Cardiac fibroblast (primary cell): ENCODE results near the gene PEX11G.

ENCODE experiments used
- DNase-seq, 2 donors: peaks; one replicate each; pipeline versions ENCODE4 v3.0.0 to v3.0.0-alpha.2; 2010; ENCODE audit warnings: low read depth in 2 of 2
- H3K4me3 ChIP-seq, 2 donors: replicated peaks in 1 of 2; 1 replicate in 1 of 2; 2 replicates in 1 of 2; pipeline ENCODE4 v1.5.1; 2011; ENCODE audit warnings: low read depth in 2 of 2, low read length in 2 of 2, mild to moderate bottlenecking in 2 of 2, moderate library complexity in 1 of 2
- TF ChIP-seq, protein P1 (sequence below): IDR thresholded peaks from one replicate; pipeline ENCODE4 v1.5.1; 2011; ENCODE audit warnings: low read depth, mild to moderate bottlenecking, low read length, inconsistent platforms

The PEX11G gene

DNA sequence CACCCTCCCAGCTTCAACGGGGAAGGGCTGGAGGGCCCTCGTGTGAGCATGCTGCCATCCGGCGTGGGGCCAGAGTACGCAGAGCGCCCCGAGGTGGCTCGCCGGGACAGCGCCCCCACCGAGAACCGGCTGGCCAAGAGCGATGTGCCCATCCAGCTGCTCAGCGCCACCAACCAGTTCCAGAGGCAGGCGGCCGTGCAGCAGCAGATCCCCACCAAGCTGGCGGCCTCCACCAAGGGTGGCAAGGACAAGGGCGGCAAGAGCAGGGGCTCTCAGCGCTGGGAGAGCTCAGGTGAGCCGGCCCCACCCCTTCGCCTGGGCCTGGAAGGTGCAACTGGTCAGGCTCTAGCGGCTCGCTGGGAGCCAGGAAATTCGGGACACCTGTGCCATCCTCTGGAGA lies 20.0 kb downstream of the PEX11G start:
- DNase-seq = no peak
- no peak overlapping the region for H3K4me3 ChIP-seq
- TF ChIP-seq, protein P1, sequence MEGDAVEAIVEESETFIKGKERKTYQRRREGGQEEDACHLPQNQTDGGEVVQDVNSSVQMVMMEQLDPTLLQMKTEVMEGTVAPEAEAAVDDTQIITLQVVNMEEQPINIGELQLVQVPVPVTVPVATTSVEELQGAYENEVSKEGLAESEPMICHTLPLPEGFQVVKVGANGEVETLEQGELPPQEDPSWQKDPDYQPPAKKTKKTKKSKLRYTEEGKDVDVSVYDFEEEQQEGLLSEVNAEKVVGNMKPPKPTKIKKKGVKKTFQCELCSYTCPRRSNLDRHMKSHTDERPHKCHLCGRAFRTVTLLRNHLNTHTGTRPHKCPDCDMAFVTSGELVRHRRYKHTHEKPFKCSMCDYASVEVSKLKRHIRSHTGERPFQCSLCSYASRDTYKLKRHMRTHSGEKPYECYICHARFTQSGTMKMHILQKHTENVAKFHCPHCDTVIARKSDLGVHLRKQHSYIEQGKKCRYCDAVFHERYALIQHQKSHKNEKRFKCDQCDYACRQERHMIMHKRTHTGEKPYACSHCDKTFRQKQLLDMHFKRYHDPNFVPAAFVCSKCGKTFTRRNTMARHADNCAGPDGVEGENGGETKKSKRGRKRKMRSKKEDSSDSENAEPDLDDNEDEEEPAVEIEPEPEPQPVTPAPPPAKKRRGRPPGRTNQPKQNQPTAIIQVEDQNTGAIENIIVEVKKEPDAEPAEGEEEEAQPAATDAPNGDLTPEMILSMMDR = no peak

GRCh38 chr19:7467009-7467989 lies 21.5 kb downstream of the PEX11G start:
- H3K4me3 ChIP-seq = no peak overlapping the region
- DNase-seq = no peak
- TF ChIP-seq, protein P1 = no peak

DNA sequence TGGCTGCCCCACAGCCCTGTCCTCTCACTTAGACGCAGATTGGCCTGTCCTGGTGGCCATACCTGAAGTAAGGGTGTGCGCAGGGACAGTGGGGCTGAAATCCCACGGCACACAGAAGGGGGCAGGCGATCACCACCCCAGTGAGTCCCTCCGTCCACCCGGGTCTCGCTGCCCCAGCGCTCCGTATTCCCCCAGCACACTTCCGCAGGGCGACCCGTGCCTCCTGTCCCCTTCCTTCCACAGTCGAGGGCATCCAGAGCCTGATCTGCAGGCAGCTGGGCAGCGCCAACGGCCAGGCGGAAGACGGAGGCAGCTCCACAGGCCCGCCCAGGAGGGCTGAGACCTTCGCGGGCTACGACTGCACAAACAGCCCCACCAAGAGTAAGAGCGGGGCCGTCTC lies 25.3 kb downstream of the PEX11G start:
- no peak overlapping the region for H3K4me3 ChIP-seq
- TF ChIP-seq, protein P1 = no peak
- DNase-seq = no peak

- H3K4me3 ChIP-seq = no peak overlapping the region
- TF ChIP-seq, protein P1 = no peak
- no peak for DNase-seq
Observed at GRCh38 chr19:7461841-7462629, 26.8 kb downstream of the PEX11G start.

- TF ChIP-seq, protein P1 = no peak
- DNase-seq = peak; percentile 65 to 85
- H3K4me3 ChIP-seq = no peak overlapping the region
Observed at GRCh38 chr19:7460562-7460966, 28.3 kb downstream of the PEX11G start.

GRCh38 chr19:7459773-7460172 lies 29.1 kb downstream of the PEX11G start:
- TF ChIP-seq, protein P1 = no peak
- H3K4me3 ChIP-seq = no peak overlapping the region
- DNase-seq = no peak
